Progenitor cell of endocrine pancreas (in vitro differentiated cells): ENCODE results near the gene BTBD9. TPM values are rescaled to one million over a fixed set of nuclear protein-coding genes. Genes with fewer than 3 reads are reported as not detected.
A peak's percentile ranks its signal among the peaks of the same experiment; 100 is the strongest.

Experiments
- DNase-seq: peaks from one replicate; pipeline ENCODE4 v3.0.0; 2021; ENCODE audit warnings: low spot score; ENCODE audit not compliant: unreplicated experiment
- H3K27ac Mint-ChIP-seq: 2 replicates; pipeline ENCODE4 v1.8.0; 2021; ENCODE audit warnings: mild to moderate bottlenecking, moderate library complexity, mixed read lengths
- H3K27me3 Mint-ChIP-seq: 2 replicates; pipeline ENCODE4 v1.8.0; 2021; ENCODE audit warnings: mixed read lengths
- H3K36me3 Mint-ChIP-seq: 2 replicates; pipeline ENCODE4 v1.8.0; 2022; ENCODE audit warnings: mixed read lengths; ENCODE audit not compliant: insufficient read depth
- H3K4me1 Mint-ChIP-seq: 2 replicates; pipeline ENCODE4 v1.8.0; 2021; ENCODE audit warnings: low read depth, mixed read lengths
- H3K4me3 Mint-ChIP-seq: 2 replicates; pipeline ENCODE4 v1.8.0; 2021; ENCODE audit warnings: low read depth, mild to moderate bottlenecking, moderate library complexity, mixed read lengths
- H3K9me3 Mint-ChIP-seq: 2 replicates; pipeline ENCODE4 v1.8.0; 2021; ENCODE audit warnings: low read depth, mixed read lengths
- total RNA-seq: library from RNA; stranded (reverse); gene quantifications from 2 replicates; pipeline ENCODE4 v1.2.1, GENCODE V29; 2021
- TF ChIP-seq, protein P1 (sequence below): fragments of 200-600 bp; sonication (generic); IDR thresholded peaks from one replicate; pipeline ENCODE4 v1.5.0; 2021; ENCODE audit warnings: antibody characterized with exemption, mild to moderate bottlenecking; ENCODE audit not compliant: unreplicated experiment

The BTBD9 gene
- total RNA-seq, 1 donor from 2014 or later: 25.9 TPM

DNA sequence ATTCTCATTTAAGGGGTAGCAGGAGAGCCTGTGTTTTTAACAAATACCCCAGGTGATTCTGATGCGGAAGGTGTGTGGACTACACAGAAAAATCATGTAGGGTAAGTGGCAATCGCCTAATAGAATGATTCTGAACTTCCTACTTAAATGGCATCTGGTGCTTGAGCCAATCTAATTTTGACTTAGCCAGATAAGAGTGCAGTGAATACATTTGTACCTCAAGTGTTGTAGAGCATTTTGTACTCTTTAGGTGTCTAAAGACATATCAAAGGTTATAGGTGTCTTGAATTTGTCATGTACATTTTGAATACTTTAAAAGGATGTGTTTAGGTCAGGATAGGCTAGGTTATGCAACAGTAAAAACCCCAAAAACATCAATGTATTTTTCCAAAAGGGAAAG is 10.0 kb upstream of the BTBD9 start:
- Mint-ChIP-seq H3K4me3 (no peak overlapping the region), H3K27me3 (no peaks in the 10 kb centered on the region), H3K27ac (no peak overlapping the region), H3K4me1 (no peaks in the 10 kb centered on the region), H3K9me3 (no peaks in the 10 kb centered on the region), H3K36me3 (no peaks in the 10 kb centered on the region)
- TF ChIP-seq, protein P1, sequence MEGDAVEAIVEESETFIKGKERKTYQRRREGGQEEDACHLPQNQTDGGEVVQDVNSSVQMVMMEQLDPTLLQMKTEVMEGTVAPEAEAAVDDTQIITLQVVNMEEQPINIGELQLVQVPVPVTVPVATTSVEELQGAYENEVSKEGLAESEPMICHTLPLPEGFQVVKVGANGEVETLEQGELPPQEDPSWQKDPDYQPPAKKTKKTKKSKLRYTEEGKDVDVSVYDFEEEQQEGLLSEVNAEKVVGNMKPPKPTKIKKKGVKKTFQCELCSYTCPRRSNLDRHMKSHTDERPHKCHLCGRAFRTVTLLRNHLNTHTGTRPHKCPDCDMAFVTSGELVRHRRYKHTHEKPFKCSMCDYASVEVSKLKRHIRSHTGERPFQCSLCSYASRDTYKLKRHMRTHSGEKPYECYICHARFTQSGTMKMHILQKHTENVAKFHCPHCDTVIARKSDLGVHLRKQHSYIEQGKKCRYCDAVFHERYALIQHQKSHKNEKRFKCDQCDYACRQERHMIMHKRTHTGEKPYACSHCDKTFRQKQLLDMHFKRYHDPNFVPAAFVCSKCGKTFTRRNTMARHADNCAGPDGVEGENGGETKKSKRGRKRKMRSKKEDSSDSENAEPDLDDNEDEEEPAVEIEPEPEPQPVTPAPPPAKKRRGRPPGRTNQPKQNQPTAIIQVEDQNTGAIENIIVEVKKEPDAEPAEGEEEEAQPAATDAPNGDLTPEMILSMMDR: no peak
- DNase-seq: no peak

DNA sequence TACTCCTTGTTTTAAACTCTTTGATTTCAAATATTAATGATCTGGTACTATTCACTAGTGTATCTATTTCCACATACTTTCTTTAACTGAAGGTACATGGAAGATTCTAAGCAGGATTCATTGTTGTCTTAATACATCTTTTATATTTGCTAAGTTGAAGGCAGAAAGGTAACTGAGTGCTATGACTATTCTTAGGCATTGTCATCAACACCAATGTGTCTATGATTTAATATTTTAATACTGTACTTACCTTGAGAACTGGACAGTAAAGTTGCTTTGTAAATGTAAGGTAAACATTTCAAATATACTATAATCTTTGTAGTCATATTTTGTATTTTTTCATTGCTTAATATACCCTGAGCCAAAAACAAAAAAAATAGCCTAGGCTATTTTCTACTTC is 8.9 kb upstream of the BTBD9 start:
- no peaks in the 10 kb centered on the region for H3K9me3 Mint-ChIP-seq
- H3K27me3 Mint-ChIP-seq: no peaks in the 10 kb centered on the region
- no peak for DNase-seq
- TF ChIP-seq, protein P1: no peak
- H3K4me1 Mint-ChIP-seq: no peaks in the 10 kb centered on the region
- H3K4me3 Mint-ChIP-seq: no peak overlapping the region
- H3K36me3 Mint-ChIP-seq: no peaks in the 10 kb centered on the region
- no peak overlapping the region for H3K27ac Mint-ChIP-seq

DNA sequence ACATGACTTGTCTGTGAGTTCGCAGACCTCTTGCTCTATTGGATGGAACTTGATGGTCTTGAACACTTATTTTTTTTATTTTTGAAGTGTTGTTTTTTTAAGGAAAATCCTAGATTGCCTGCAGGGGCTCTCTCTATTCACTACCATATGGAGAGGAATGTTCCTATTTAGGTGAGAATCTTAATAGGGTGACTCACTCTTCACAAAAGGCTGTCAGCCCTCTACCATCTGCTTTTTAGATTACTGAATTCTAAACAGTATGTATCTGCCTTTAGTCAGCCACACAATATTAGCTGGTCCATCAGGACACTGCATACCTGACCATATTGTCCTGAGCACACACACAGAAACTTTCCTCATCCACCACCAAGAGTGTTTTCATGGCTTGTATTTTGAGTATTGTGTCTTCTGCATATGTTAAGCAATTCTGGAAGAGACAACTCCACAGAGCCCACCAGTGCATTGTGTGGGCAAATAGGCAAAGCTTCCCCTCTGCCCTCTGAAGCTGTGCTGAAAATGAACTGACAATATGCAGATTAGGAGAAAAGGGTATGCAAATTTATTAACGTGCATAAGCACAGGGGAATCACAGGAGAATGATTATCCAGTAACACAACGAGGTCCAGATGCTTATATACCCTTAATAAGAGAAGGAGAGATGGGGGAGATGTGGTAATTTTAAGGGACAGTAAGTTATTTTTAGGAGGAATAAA is 6.6 kb upstream of the BTBD9 start:
- Mint-ChIP-seq H3K4me1 (no peaks in the 10 kb centered on the region), H3K27ac (no peak overlapping the region), H3K27me3 (no peaks in the 10 kb centered on the region), H3K4me3 (no peak overlapping the region), H3K36me3 (no peaks in the 10 kb centered on the region), H3K9me3 (no peaks in the 10 kb centered on the region)
- DNase-seq: no peak
- TF ChIP-seq, protein P1: no peak

DNA sequence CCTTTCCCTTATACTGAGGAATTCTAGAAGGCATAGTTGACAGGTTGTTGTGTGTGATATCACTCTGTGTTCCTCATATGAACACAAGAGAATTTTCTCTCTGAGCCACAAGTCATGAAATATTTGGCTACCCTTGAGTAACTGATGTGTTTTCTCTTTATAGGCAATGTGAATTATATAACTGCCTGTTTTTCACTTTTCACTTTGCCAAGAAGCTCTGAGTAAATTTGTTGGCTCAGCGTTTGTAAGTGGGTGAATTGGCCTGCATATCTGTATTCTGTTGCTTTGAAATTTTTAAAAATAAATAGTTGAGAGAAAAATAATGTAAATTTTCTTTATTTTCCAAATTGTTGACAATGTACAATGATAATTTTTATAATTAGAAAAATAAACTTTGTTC is 5.2 kb upstream of the BTBD9 start:
- Mint-ChIP-seq H3K4me1 (peaks cover 6% of the 10 kb centered on the region), H3K9me3 (no peaks in the 10 kb centered on the region), H3K27ac (no peak overlapping the region), H3K4me3 (no peak overlapping the region), H3K27me3 (no peaks in the 10 kb centered on the region), H3K36me3 (no peaks in the 10 kb centered on the region)
- DNase-seq: no peak
- TF ChIP-seq, protein P1: no peak

DNA sequence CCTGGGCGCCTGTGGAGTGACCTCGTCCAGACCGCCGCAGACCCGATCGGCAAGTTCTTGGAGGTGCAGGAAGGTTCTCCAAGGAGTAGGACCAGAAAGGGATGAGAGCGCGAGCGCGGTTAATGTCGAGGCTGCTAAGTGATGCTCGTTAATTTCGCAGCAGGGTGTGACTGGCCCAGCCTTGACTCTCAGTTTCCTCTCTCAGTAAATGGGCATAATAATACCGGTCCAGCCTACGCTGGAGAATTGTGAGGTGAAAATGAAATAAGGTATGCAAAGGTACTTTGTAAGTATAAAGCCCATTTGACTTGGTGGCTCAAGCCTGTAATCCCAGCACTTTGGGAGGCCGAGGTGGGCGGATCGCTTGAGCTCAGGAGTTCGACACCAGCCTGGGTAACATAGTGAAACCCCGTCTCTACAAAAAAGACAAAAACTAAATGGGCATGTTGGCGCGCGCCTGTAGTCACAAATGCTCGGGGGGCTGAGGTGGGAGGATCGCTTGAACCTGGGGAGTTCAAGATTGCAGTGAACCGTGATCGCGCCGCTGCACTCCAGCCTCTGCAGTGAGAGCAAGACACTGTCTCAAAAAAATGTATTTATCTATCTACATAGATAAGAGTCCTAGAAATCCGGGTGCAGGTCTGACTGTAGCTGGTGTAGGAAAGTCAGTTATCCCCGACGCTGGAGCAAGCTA is 634 bp upstream of the BTBD9 start:
- TF ChIP-seq, protein P1: no peak
- Mint-ChIP-seq H3K4me3 (peak overlapping the region; percentile 86), H3K9me3 (no peaks in the 10 kb centered on the region), H3K27me3 (no peaks in the 10 kb centered on the region), H3K36me3 (no peaks in the 10 kb centered on the region), H3K4me1 (peaks cover 11% of the 10 kb centered on the region), H3K27ac (peak overlapping the region; percentile 95)
- DNase-seq: no peak
